ENCODE results near the gene FAM117B.
A peak's percentile ranks its signal among the peaks of the same experiment; 100 is the strongest.

FAM117B gene

DNA sequence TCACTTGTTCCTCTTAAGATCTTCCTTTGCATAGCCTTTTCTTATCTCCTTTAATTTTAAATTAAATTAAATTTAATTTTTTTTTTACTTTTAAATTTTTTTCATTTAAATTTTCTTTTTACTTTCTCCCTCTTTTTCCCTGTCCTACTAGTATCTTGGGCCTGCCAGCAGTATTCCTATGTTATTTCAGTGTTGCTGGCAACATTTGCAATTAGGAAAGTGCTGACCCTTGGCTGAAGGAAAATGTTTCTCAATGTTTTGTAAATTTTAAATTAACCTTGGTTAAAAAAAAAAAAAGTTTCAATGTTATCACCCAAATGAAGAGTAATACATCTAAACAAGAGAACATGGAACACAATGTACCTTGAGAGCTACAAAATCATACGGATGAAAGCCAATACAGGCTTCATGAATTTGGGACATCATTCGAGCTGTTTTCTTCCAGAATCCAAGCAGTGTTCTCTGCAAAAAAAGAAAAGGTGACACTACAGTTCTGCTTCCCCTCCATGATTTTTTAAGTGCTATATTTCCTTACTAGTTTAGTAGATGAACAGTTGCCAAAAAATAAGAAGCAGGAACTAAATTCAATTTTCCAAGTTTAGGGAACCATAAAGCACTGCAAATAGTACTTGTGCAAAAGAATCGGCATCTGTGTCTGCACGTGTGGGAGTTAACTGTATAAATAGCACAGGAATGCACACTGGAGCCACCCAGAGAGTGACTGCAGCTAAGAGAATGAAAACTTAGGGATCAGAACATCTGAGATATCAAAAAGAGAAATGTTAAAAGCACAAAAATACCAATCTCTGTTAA is 181.0 kb downstream of the FAM117B start:
- peak; percentile 17 for DNase-seq (ENCODE audit: low spot score)

GRCh38 chr2:202817771-202818170 is 183.0 kb downstream of the FAM117B start:
- no peak for DNase-seq (ENCODE audit: low spot score)

DNA sequence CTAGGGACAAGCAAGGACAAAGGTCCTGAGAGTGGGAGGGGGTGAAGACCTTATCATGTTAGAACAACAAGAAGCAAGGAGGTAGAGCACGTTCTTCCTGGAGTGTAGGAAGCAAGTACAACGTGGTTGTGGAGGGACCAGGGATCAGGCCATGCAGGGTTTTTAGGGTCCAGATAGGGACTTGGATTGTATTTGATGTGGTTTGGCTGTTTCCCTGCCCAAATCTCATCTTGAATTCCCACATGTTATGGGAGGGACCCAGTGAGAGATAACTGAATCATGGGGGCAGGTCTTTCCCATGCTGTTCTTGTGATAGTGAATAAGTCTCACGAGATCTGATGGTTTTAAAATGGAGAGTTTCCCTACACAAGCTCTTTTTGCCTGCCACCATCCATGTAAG is 183.6 kb downstream of the FAM117B start:
- DNase-seq (ENCODE audit: low spot score), result no peak
